Colonic mucosa (tissue), 4 donors: Measurements from ENCODE around the gene ZDHHC7. TPM values are rescaled to one million over a fixed set of nuclear protein-coding genes. Genes with fewer than 3 reads are reported as not detected.

Source experiments
- DNase-seq: peaks from one replicate; pipeline ENCODE4 v3.0.0-alpha.2; 2020
- H3K27ac ChIP-seq: fragments of 200-600 bp; one replicate; pipeline ENCODE4 v1.8.0; 2021
- H3K27me3 ChIP-seq: fragments of 200-600 bp; one replicate; pipeline ENCODE4 v1.8.0; 2021
- H3K36me3 ChIP-seq: fragments of 200-600 bp; one replicate; pipeline ENCODE4 v1.8.0; 2021
- H3K4me1 ChIP-seq: fragments of 200-600 bp; one replicate; pipeline ENCODE4 v1.8.0; 2021; ENCODE audit warnings: mild to moderate bottlenecking
- H3K4me3 ChIP-seq: fragments of 200-600 bp; one replicate; pipeline ENCODE4 v1.8.0; 2021
- H3K9ac ChIP-seq, 2 donors: one replicate each; pipeline ENCODE4 v1.7.0; 2013; ENCODE audit warnings: control low read depth in 2 of 2, low read depth in 2 of 2, low read length in 2 of 2
- H3K9me3 ChIP-seq: fragments of 200-600 bp; one replicate; pipeline ENCODE4 v1.8.0; 2021
- CTCF ChIP-seq: fragments of 200-600 bp; IDR thresholded peaks from one replicate; pipeline ENCODE4 v1.8.0; 2022; ENCODE audit warnings: antibody characterized with exemption, mild to moderate bottlenecking
- intact Hi-C: fragments of 100-400 bp; cut with DNase I; formaldehyde crosslinking; loops from one replicate; pipeline ENCODE4 v1.14.1; 2022
- total RNA-seq, 2 donors: library from RNA; stranded (reverse); fragmentation: NEBNext Ultra II Directional in 1 of 2; extraction: Animal tissue kit (Norgen Biotek cat#: 25700) in 1 of 2; gene quantifications; one replicate each; pipeline ENCODE4 v1.2.1, GENCODE V29; 2021
- donor health status: healthy.
- donor health status: DM: no; HTN: no; CAD: no.
- donor health status: DM: no; HTN: no; CAD: no.

Gene ZDHHC7
- total RNA-seq, 2 donors from 2014 or later, result 55.1 to 67.8 TPM

DNA sequence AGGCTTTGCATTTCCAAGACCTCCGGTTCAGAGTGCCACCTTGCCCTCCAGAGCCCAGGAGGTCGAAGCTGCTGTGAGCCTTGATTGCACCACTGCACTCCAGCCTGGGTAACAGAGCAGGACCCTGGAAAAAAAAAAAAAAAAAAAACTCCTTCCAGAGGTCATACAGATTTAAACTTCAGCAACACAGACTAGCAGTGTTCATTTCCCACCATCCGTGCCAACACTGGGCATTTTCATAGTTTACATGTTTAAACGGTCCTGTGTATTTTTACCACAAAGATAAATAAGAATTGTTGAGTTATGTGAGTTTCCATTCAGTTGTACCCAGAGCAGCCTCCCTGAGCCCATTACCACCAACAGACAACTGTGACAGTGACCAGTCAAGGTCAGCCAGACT is 50.4 kb downstream of the ZDHHC7 start:
- Histone ChIP-seq H3K9ac (no peak overlapping the region), H3K9me3 (no peaks in the 10 kb centered on the region), H3K4me1 (no peaks in the 10 kb centered on the region), H3K27me3 (no peaks in the 10 kb centered on the region), H3K27ac (no peak overlapping the region), H3K4me3 (no peak overlapping the region), H3K36me3 (no peaks in the 10 kb centered on the region)
- DNase-seq, result no peak
- intact Hi-C loops, result no loop called here
- TF ChIP-seq CTCF, result no peak

- DNase-seq, result no peak
- Histone ChIP-seq H3K27me3 (no peaks in the 10 kb centered on the region), H3K36me3 (no peaks in the 10 kb centered on the region), H3K9me3 (no peaks in the 10 kb centered on the region), H3K4me3 (no peak overlapping the region), H3K27ac (no peak overlapping the region), H3K4me1 (no peaks in the 10 kb centered on the region), H3K9ac (no peak overlapping the region)
- intact Hi-C loops, result no loop called here
- no peak for TF ChIP-seq CTCF
These were observed 51.4 kb downstream of the ZDHHC7 start for GRCh38 chr16:84959784-84960417.

GRCh38 chr16:84959045-84959576 is 52.2 kb downstream of the ZDHHC7 start:
- no peaks in the 10 kb centered on the region for H3K9me3 ChIP-seq
- no peak overlapping the region for H3K4me3 ChIP-seq
- no peaks in the 10 kb centered on the region for H3K27me3 ChIP-seq
- H3K4me1 ChIP-seq, result no peaks in the 10 kb centered on the region
- H3K36me3 ChIP-seq, result no peaks in the 10 kb centered on the region
- H3K9ac ChIP-seq, result no peak overlapping the region
- H3K27ac ChIP-seq, result no peak overlapping the region
- no peak for DNase-seq
- intact Hi-C loops, result no loop called here
- TF ChIP-seq CTCF, result no peak

DNA sequence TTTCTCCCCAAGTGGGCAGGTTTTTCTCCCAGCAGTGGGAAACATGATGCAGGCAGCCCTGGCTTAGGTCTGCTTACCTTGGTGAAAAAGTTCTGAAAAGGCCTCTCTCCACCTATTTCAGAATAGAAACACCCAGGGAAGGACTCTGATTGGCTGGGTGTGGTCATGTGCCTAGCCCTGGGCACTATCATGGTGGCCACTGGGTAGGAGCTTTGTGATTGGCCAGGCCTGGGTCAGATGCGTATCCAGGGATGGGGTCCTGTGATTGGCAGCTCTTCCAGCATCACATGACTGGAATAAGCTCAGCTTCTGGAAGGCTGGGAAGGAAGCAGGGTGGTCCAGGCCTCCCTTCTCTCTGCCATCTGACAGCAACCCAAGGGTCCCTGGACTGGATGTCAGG is 53.5 kb downstream of the ZDHHC7 start:
- no peaks in the 10 kb centered on the region for H3K9me3 ChIP-seq
- H3K27ac ChIP-seq, result no peak overlapping the region
- H3K27me3 ChIP-seq, result no peaks in the 10 kb centered on the region
- no peak overlapping the region for H3K4me3 ChIP-seq
- H3K36me3 ChIP-seq, result no peaks in the 10 kb centered on the region
- no peak overlapping the region for H3K9ac ChIP-seq
- DNase-seq, result no peak
- TF ChIP-seq CTCF, result no peak
- no peaks in the 10 kb centered on the region for H3K4me1 ChIP-seq
- intact Hi-C loops, result no loop called here

GRCh38 chr16:84957192-84957591 is 54.1 kb downstream of the ZDHHC7 start:
- intact Hi-C loops, result no loop called here
- no peaks in the 10 kb centered on the region for H3K9me3 ChIP-seq

More at GRCh38 chr16:84957192-84957591, 54.1 kb downstream of the ZDHHC7 start:
- Histone ChIP-seq H3K36me3 (no peaks in the 10 kb centered on the region), H3K9ac (no peak overlapping the region), H3K27ac (no peak overlapping the region), H3K27me3 (no peaks in the 10 kb centered on the region), H3K4me1 (no peaks in the 10 kb centered on the region), H3K4me3 (no peak overlapping the region)
- TF ChIP-seq CTCF, result no peak
- no peak for DNase-seq
